Neural crest cell (in vitro differentiated cells): ENCODE measurements around the gene GALNT14. TPM values are rescaled to one million over a fixed set of nuclear protein-coding genes. Genes with fewer than 3 reads are reported as not detected.

Source experiments
- DNase-seq: peaks from one replicate; pipeline ENCODE4 v3.0.0; 2021; ENCODE audit warnings: low read depth, mixed read lengths, low spot score
- H3K27ac Mint-ChIP-seq: one replicate; pipeline ENCODE4 v1.8.0; 2021; ENCODE audit warnings: mild to moderate bottlenecking, mixed read lengths; ENCODE audit not compliant: unreplicated experiment
- H3K27me3 Mint-ChIP-seq: 2 replicates; pipeline ENCODE4 v1.8.0; 2021; ENCODE audit warnings: low read depth, mild to moderate bottlenecking, mixed read lengths
- H3K36me3 Mint-ChIP-seq: 2 replicates; pipeline ENCODE4 v1.8.0; 2021; ENCODE audit warnings: low read depth, mild to moderate bottlenecking, mixed read lengths
- H3K4me1 Mint-ChIP-seq: 2 replicates; pipeline ENCODE4 v1.8.0; 2021; ENCODE audit warnings: mixed read lengths
- H3K4me3 Mint-ChIP-seq: one replicate; pipeline ENCODE4 v1.8.0; 2021; ENCODE audit warnings: mild to moderate bottlenecking, mixed read lengths
- H3K9me3 Mint-ChIP-seq: 2 replicates; pipeline ENCODE4 v1.8.0; 2021; ENCODE audit warnings: mixed read lengths
- CTCF ChIP-seq: fragments of 200-600 bp; sonication (generic); conservative IDR thresholded peaks from 2 replicates; pipeline ENCODE4 v1.5.0; 2021; ENCODE audit warnings: antibody characterized with exemption, mild to moderate bottlenecking
- total RNA-seq: library from RNA; stranded (reverse); gene quantifications from 2 replicates; pipeline ENCODE4 v1.2.1, GENCODE V29; 2021

Gene GALNT14
- total RNA-seq, 1 donor from 2014 or later, result 1.5 TPM

GRCh38 chr2:31075941-31076590, 62.2 kb downstream of the GALNT14 start:
- no peak overlapping the region for H3K4me3 Mint-ChIP-seq
- DNase-seq, result no peak
- no peak for TF ChIP-seq CTCF

GRCh38 chr2:31075431-31075830, 62.8 kb downstream of the GALNT14 start:
- Mint-ChIP-seq H3K36me3 (no peaks in the 10 kb centered on the region), H3K27me3 (peaks cover 13% of the 10 kb centered on the region), H3K9me3 (no peaks in the 10 kb centered on the region), H3K27ac (no peak overlapping the region), H3K4me3 (no peak overlapping the region), H3K4me1 (peaks cover 4% of the 10 kb centered on the region)
- TF ChIP-seq CTCF, result no peak
- no peak for DNase-seq

More at GRCh38 chr2:31075941-31076590, 62.2 kb downstream of the GALNT14 start:
- Mint-ChIP-seq H3K4me1 (peaks cover 4% of the 10 kb centered on the region), H3K27ac (no peak overlapping the region), H3K9me3 (no peaks in the 10 kb centered on the region), H3K36me3 (no peaks in the 10 kb centered on the region), H3K27me3 (peaks cover 13% of the 10 kb centered on the region)

- TF ChIP-seq CTCF, result no peak
- Mint-ChIP-seq H3K4me3 (no peak overlapping the region), H3K9me3 (no peaks in the 10 kb centered on the region), H3K4me1 (peaks cover 4% of the 10 kb centered on the region), H3K27ac (no peak overlapping the region), H3K36me3 (no peaks in the 10 kb centered on the region), H3K27me3 (peaks cover 7% of the 10 kb centered on the region)
- no peak for DNase-seq
These were observed 66.5 kb downstream of the GALNT14 start for GRCh38 chr2:31071741-31072140.

GRCh38 chr2:31070339-31071125, 67.7 kb downstream of the GALNT14 start:
- H3K27ac Mint-ChIP-seq, result no peak overlapping the region
- H3K4me1 Mint-ChIP-seq, result peaks cover 3% of the 10 kb centered on the region
- H3K27me3 Mint-ChIP-seq, result peaks cover 5% of the 10 kb centered on the region

More at GRCh38 chr2:31070339-31071125, 67.7 kb downstream of the GALNT14 start:
- TF ChIP-seq CTCF, result no peak
- H3K9me3 Mint-ChIP-seq, result no peaks in the 10 kb centered on the region
- DNase-seq, result no peak
- H3K4me3 Mint-ChIP-seq, result no peak overlapping the region
- no peaks in the 10 kb centered on the region for H3K36me3 Mint-ChIP-seq
